NOMO-1 treated with dmso at 0.1 percent for 144 hours (cell line): ENCODE measurements around the gene COX19.
A peak's percentile ranks its signal among the peaks of the same experiment; 100 is the strongest.

ENCODE experiments used
- DNase-seq: peaks from one replicate; lab custom pipeline; 2025; ENCODE audit not compliant: unreplicated experiment; lab: John Stamatoyannopoulos, UW

COX19 gene

GRCh38 chr7:979151-979550, 3.8 kb upstream of the COX19 start:
- no peak for DNase-seq

DNA sequence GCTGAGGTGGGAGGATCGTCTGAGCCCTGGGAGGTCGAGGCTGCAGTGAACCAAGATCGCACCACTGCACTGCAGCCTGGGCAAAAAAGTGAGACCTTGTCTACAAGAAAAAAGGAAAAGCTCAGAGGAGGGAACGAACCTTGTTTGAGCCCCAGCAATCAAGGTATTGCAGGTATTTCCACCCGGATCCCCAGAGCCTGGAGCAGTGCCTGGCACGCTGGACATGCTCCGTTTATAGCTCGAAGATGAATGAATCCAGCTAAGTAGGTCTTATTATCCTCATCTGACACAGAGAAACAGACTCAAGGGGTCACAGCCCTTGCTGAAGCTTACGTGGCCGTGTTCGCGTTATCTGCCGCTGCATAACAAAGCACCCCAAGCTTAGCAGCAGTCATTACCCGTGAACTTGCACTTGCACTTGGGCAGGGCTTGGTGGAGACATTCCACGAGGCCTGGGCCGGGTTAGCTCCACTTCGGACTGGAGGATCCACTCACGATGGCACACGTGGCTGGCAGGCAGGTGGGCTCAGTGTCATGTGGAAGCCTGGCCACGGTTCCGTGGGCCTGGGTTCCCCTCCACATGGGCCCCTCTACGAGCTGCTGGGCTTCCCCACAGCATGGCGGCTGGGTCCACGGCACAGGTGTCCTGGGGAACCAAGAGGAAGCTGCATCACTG, 3.2 kb upstream of the COX19 start:
- DNase-seq: no peak

GRCh38 chr7:978049-978346, 2.6 kb upstream of the COX19 start:
- DNase-seq: no peak

DNA sequence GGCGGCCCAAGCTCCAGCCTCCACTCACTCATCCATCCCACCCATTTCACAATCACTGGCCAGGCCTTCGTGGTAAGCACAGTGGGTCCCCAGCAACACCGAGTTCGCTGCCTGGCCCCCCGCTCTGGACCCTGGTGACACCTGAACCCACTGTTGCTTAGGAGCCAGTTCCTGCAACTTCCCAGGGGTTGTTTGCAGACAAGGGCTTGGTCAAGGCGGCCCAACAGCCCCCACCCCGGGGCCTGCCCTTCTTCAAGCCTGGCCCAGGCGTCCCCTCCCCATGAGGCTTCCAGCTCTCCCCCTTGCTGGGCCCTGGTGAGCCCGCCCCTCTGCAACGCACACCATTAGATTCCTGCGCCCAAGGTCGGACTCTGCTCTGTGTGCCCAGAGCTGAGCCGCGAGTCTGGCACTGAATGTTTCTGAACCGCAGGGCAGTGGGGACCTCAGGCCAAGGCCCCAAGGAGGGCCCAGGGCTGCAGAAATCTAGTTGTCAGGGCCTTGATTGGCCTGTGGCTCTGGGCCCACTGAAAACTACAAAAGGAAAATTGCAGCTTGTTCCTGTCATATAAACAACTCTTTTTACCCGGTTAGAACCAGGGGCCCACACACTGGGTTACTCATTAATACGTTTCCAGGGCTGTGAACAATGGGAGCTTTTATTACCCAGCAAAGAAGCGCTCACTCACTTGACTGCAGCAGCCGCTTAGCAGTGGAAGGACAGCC, 2.1 kb upstream of the COX19 start:
- no peak for DNase-seq

- DNase-seq: no peak
These were observed 1.6 kb upstream of the COX19 start for GRCh38 chr7:976901-977325.

- DNase-seq: no peak
These were observed 539 bp upstream of the COX19 start for GRCh38 chr7:975702-976473.

GRCh38 chr7:974172-974571, 1.2 kb downstream of the COX19 start:
- DNase-seq: no peak

DNA sequence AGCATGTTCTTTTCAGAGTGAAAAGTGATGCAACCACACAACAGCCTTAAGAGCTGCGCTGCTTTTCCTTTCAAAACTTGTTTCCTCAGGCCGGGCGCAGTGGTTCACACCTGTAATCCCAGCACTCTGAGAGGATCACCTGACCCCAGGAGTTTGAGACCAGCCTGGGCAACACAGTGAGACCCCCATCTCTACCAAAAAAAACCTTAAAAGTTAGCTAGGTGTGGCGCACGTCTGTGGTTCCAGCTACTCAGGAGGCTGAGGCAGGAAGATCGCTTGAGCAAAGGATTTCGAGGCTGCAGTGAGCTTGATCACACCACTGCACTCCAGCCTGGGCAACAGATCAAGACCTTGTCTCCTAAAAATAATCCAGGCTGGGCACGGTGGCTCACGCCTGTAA, 2.0 kb downstream of the COX19 start:
- no peak for DNase-seq

DNA sequence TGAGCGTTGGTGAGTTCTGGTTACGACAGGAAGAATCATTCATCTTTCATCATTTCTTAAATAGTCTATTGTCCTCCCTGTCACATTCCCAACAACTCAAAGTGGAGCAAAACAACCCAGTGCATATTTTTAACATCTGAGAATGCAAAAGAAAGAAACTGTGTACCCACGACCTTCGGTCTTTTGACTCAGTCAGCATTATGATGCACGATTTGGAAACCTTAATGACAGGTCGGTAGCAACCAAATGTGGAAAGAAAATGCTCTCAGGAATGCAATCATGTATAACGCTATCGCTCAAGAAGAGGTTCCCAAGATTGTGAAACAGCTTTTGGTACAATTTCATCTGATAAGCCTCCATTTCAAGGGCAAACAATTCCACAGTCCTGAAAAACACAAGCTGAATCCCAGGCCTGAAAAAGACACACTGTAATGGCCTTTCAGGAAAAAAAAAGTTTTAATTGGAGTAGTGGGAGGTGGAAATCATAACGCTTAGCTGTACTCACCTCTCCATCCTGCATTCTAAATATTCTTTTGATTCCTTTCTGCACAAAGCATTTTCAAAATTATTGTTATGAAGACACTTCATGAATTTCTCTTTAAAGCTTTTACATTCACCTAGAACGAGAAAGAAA, 2.6 kb downstream of the COX19 start:
- DNase-seq: no peak

- DNase-seq: no peak
These were observed 3.2 kb downstream of the COX19 start for GRCh38 chr7:972110-972509.

GRCh38 chr7:970744-971143, 4.6 kb downstream of the COX19 start:
- DNase-seq: no peak

- no peak for DNase-seq
These were observed 5.9 kb downstream of the COX19 start for GRCh38 chr7:969403-969802.

DNA sequence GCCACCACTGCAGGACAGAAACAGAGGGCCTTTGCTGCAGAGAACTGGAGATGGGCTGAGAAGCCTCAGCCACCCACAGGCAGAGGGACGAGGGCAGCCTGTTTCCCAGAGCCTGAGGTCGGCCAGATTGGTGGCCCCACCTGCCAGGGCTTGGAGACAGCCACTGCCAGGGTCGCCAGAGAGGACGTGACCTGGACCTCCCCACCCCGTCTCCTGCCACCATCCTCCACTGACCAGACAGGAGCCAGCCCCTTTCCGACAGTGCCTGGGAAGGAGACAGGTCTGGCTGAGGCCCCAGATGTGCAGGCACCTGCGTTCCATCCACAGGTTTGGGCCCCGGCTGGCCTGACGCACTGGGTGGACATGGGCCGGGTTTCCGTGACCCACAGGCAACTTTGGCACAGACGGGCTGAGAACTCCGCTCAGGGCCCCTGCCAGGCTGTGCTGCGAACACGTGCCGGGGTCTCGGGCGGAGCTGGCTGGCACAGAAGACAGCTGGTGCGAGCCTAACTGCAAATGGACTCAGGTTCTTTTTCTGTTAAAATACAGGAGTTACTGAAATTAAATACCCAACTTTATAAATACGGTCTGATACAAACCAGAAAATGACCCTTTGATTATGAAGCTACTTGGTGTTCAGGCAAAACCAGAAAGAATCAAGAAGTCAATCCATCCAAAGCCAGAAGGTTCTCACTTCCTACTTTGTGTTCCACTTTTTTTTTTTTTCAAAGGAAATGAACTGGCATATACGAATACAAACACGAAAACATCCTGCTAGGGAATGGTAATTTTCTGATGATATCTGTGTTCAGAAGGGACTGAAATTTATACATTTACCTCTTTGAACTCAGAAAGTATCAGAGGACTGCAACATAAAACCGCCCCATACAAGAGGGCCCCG, 6.9 kb downstream of the COX19 start:
- DNase-seq: no peak

GRCh38 chr7:967361-968082, 7.8 kb downstream of the COX19 start:
- DNase-seq: no peak

DNA sequence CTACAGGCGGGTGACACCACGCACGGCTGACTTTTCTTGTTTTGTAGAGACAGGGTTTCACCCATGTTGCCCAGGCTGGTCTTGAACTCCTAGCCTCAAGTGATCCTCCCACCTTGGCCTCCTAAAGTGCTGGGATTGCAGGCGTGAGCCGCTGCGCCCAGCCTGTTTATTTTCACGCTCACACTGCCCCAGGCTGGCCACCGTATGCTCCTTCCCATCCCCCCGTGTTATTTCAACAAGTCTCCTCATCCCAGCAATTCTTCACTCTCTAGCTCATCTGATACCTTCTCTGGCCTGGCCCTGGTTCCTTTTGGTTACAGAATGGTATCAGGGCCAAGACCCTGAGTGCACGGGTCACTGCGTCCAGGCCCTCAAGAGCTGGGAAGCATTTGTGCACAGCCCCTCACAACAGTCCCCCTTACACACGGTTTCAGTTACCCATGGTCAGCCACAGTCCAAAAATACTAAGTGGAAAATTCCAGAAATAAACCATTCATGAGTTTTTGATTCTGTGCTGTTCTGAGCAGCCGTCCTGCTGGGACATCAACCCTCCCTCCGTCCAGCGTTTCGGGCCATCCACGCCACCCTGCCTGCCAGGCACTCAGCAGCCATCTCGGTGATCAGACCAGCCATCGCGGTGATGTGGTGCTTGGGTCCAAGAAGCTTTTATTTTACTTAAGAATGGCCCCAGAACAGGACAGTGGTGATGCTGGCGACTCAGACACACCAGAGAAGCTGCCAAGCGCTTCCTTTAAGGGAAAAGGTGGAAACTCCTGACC, 8.9 kb downstream of the COX19 start:
- no peak for DNase-seq

DNA sequence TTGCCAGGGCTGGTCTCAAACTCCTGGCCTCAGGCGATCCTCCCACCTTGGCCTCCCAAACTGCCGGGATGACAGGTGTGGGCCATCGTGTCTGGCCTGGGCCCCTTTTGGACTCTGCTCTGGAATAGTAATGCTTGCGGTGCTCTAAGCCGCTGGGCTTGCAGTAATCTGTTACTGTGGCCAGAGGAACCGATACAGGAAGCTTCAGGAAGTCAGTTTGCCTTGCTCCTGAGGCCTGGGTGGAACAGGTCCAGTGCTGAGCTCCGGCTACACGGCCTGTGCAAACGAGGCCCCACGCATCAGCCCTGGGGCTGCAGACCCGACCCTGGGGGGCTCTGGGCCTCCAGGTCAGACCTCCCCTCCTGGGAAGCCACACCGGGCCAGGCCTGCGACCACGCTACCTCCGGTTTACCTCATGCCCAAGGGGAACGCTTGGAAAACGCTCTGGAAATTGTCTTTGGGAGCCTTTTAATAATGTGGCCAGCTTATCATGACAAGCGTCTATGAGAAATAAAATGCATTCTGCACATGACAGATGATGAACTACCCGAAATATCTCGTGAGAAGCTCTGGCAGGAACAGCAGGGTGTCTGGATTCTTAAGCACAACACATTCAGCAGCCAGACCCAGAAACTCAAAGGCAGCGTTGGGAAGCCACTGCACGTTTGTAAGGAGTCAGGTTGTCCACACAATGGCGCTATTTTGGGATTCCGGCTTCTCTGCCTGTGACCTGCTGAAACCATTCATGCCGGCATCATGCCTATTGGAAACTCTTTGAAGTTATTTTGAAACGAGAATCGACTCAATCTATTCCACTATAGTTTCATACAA, 10.7 kb downstream of the COX19 start:
- peak; percentile 82 for DNase-seq

DNA sequence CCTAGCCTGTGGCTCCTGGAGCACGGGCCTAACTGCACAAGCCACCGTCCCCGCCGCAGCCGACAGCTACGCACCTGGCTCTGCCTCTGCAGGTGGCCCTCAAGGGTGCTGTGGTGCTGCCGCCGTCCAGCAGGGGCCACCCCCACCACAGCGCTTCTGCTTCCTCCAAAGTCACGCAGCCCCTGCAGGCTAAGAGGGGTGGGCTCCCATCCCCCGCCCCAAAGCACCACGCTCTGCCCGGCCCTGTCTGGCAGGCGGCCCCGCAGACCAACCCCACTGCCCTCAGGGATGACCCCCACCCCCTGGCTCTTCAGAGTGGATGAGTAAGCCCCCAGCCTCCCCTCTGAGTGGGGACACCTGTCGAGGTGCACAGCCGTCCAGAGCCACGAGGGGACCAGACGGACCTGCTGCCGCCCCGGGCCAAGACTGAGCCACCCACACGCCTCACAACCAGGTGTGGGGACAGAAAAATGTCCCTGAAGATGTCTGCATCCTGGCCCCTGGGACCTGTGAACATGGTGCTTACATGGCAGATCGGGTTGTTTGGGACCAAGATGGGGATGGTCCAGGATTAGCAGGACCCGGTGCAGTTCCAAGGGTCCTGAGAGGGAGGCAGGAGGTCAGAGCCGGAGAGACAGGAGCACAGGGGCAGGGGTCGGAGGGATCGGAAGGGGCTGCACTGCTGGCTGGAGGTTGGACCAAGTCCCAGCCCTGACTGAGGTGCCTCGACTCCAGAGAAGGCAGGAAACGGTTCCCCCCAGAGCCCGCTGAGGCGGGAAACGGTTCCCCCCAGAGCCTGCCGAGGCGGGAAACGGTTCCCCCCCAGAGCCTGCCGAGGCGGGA, 11.9 kb downstream of the COX19 start:
- no peak for DNase-seq
